Measurements from ENCODE around the gene PLEKHA1.

GRCh38 chr10:122426829-122427228 is 52.3 kb downstream of the PLEKHA1 start:
- TF ChIP-seq GABPA (IDR thresholded peaks at IDR 0.05 in 1 of 2, conservative IDR thresholded peaks at IDR 0.05 in 1 of 2), result no peak
- TF ChIP-seq MAX (IDR thresholded peaks at IDR 0.05), result no peak
- no peak for TF ChIP-seq CTCF (IDR thresholded peaks at IDR 0.05; ENCODE audit: low read depth, low read length, missing input control)
- TF ChIP-seq ZBTB33 (IDR thresholded peaks at IDR 0.05), result no peak

Data from liver (tissue), 3 donors.